Activated naive CD8-positive, alpha-beta T cell treated with anti-CD3 and anti-CD28 coated beads, Interleukin-2, amount 10 ng/mL, durations not matched to agents 7 days and 5 days (primary cell): ENCODE data around the gene SPARCL1. TPM values are rescaled to one million over a fixed set of nuclear protein-coding genes. Genes with fewer than 3 reads are reported as not detected.
"Not testable (repeated sequence)": the region's sequence is repeated elsewhere in the genome, so short reads cannot be mapped to it uniquely, and the experiment has no call there.

ENCODE experiments used
- ATAC-seq: fragments of 150-1000 bp; cut with Tn5 transposase; one replicate; pipeline ENCODE4 v1.10.0; 2021; ENCODE audit warnings: low read depth, moderate library complexity
- POLR2A ChIA-PET: fragments of 350-600 bp; sonication (Branson Sonifier 250); formaldehyde crosslinking; loops from one replicate; lab custom pipeline; 2021; ENCODE audit warnings: antibody characterized with exemption; lab: Charles Lee
- DNase-seq: peaks from one replicate; pipeline ENCODE4 v3.0.0; 2021
- H3K27ac Mint-ChIP-seq: one replicate; pipeline ENCODE4 v1.8.0; 2022; ENCODE audit warnings: mild to moderate bottlenecking, mixed read lengths
- H3K27me3 Mint-ChIP-seq: one replicate; pipeline ENCODE4 v1.8.0; 2022; ENCODE audit warnings: mild to moderate bottlenecking, moderate library complexity, mixed read lengths
- H3K36me3 Mint-ChIP-seq: one replicate; pipeline ENCODE4 v1.8.0; 2021; ENCODE audit warnings: mild to moderate bottlenecking, mixed read lengths
- H3K4me1 Mint-ChIP-seq: one replicate; pipeline ENCODE4 v1.8.0; 2021; ENCODE audit warnings: mixed read lengths
- H3K4me3 Mint-ChIP-seq: one replicate; pipeline ENCODE4 v1.8.0; 2022; ENCODE audit warnings: mild to moderate bottlenecking, moderate library complexity, mixed read lengths
- H3K9me3 Mint-ChIP-seq: one replicate; pipeline ENCODE4 v1.8.0; 2021; ENCODE audit warnings: mixed read lengths
- total RNA-seq, 2 experiments: library from RNA; stranded (reverse); gene quantifications; one replicate each; pipeline ENCODE4 v1.2.3, GENCODE V29; 2021

SPARCL1 gene
- total RNA-seq, 2 experiments from 2014 or later = not detected

GRCh38 chr4:87442889-87443288, 86.3 kb downstream of the SPARCL1 start:
- no peak for DNase-seq
- ATAC-seq = no peak
- peaks cover 1% of the 10 kb centered on the region for H3K4me1 Mint-ChIP-seq
- H3K4me3 Mint-ChIP-seq = no peak overlapping the region
- no peaks in the 10 kb centered on the region for H3K27me3 Mint-ChIP-seq
- POLR2A ChIA-PET = no interaction called here
- H3K27ac Mint-ChIP-seq = no peak overlapping the region
- H3K36me3 Mint-ChIP-seq = peaks cover 27% of the 10 kb centered on the region
- no peaks in the 10 kb centered on the region for H3K9me3 Mint-ChIP-seq

DNA sequence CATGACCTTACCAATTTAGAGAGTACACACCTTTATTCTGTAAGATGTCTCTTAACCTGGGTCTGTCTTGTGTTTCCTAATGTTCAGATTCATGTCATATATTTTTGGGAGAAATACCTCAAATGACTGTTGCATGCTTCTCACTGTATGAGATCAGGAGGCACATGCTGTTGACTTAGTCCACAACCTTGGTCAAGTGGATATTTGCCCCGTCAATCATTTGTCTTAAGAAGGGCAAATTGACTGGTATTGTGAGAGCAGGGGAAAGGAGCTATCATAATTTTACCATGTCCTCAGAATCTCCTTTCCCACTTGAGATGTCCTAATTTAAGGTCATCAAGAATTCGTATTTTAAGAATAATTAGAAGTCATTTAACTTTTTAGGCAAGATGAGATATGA, 95.8 kb downstream of the SPARCL1 start:
- POLR2A ChIA-PET = interaction anchor here (0.6 kb wide), 1 partner anchor 19 kb away, joined by 4 read pairs; no protein-coding TSS in a partner anchor
- H3K4me3 Mint-ChIP-seq = no peak overlapping the region
- H3K27me3 Mint-ChIP-seq = no peaks in the 10 kb centered on the region
- no peak for ATAC-seq
- peaks cover 12% of the 10 kb centered on the region for H3K36me3 Mint-ChIP-seq
- no peaks in the 10 kb centered on the region for H3K9me3 Mint-ChIP-seq
- DNase-seq = no peak
- peaks cover 8% of the 10 kb centered on the region for H3K4me1 Mint-ChIP-seq
- H3K27ac Mint-ChIP-seq = no peak overlapping the region

GRCh38 chr4:87430038-87430437, 99.1 kb downstream of the SPARCL1 start:
- H3K36me3 Mint-ChIP-seq = peaks cover 3% of the 10 kb centered on the region
- H3K9me3 Mint-ChIP-seq = no peaks in the 10 kb centered on the region
- H3K27me3 Mint-ChIP-seq = no peaks in the 10 kb centered on the region
- H3K4me3 Mint-ChIP-seq = no peak overlapping the region
- DNase-seq = no peak
- H3K4me1 Mint-ChIP-seq = peaks cover 8% of the 10 kb centered on the region
- ATAC-seq = no peak
- H3K27ac Mint-ChIP-seq = no peak overlapping the region
- POLR2A ChIA-PET = no interaction called here

DNA sequence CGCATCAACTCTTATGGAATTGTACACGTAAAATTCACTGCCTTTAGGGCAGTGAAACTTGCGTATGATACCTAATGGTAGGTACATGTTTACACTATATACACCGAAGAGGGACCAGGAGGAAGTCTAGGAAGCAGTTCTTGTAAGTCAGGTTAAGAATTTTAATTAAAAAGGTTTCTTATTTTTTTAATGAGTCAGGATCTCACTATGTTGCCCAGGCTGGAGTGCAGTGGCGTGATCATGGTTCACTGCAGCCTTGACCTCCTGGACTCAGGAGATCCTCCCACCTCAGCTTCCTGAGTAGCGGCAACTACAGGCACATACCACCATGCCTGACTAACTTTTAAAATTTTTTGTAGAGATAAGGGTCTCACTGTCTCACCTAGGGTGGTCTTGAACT, 100.2 kb downstream of the SPARCL1 start:
- H3K4me3 Mint-ChIP-seq = no peak overlapping the region
- DNase-seq (no peak), ATAC-seq (no peak)
- H3K36me3 Mint-ChIP-seq = peaks cover 3% of the 10 kb centered on the region
- peaks cover 12% of the 10 kb centered on the region for H3K4me1 Mint-ChIP-seq
- H3K27ac Mint-ChIP-seq = no peak overlapping the region
- no peaks in the 10 kb centered on the region for H3K27me3 Mint-ChIP-seq
- H3K9me3 Mint-ChIP-seq = no peaks in the 10 kb centered on the region
- POLR2A ChIA-PET = no interaction called here

DNA sequence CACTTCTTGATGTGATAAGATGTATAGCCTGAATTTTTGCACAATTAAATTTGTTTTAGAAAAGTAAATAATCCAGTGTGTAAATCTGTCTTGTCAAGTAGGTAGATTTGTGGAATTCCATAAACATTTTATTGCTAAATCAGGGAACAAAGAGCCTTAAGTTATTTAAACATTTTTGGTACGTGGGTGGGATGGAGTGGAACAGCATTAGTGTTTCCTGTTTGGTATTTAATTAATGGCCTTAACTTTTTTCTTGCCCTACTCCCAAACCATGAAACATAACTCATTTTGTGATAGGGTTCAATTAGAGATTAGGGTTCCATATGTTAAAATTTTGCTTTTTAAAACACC, 101.7 kb downstream of the SPARCL1 start:
- ATAC-seq (no peak), DNase-seq (no peak)
- peaks cover 19% of the 10 kb centered on the region for H3K4me1 Mint-ChIP-seq
- no peak overlapping the region for H3K4me3 Mint-ChIP-seq
- H3K9me3 Mint-ChIP-seq = no peaks in the 10 kb centered on the region
- no peak overlapping the region for H3K27ac Mint-ChIP-seq
- no peaks in the 10 kb centered on the region for H3K27me3 Mint-ChIP-seq
- H3K36me3 Mint-ChIP-seq = peaks cover 2% of the 10 kb centered on the region
- POLR2A ChIA-PET = no interaction called here

DNA sequence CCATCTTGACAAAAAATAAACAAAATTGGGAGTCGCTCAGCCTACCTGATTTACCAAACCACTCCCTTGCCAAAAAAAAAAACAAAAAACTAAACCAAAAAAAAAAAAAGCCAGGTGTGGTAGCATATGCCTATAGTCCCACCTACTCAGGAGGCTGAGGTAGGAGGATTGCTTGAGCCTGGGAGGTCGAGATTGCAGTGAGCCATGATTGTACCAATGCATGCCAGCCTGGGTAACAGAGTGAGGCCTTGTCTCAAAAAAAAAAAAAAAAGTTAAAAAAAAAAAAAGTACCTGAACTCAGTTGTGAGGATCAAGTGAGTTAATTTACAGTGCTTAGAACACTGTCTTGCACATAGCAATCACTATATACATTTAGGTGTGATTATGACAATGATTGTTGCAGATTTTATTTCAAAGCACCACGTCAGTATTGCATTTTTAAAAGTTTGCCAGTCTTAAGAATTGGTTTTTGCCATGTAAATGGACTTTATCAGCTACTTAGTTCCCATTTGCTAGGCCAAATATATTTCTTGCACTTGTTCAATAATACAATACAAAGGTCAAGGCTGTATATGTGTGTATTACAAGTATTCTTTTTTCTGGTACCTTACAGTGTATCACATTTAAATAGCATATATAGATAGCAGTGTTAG, 102.2 kb downstream of the SPARCL1 start:
- H3K27me3 Mint-ChIP-seq = no peaks in the 10 kb centered on the region
- DNase-seq (no peak), ATAC-seq (no peak)
- POLR2A ChIA-PET = no interaction called here
- H3K27ac Mint-ChIP-seq = no peak overlapping the region
- H3K36me3 Mint-ChIP-seq = no peaks in the 10 kb centered on the region
- H3K4me3 Mint-ChIP-seq = no peak overlapping the region
- H3K4me1 Mint-ChIP-seq = peaks cover 19% of the 10 kb centered on the region
- H3K9me3 Mint-ChIP-seq = no peaks in the 10 kb centered on the region

DNA sequence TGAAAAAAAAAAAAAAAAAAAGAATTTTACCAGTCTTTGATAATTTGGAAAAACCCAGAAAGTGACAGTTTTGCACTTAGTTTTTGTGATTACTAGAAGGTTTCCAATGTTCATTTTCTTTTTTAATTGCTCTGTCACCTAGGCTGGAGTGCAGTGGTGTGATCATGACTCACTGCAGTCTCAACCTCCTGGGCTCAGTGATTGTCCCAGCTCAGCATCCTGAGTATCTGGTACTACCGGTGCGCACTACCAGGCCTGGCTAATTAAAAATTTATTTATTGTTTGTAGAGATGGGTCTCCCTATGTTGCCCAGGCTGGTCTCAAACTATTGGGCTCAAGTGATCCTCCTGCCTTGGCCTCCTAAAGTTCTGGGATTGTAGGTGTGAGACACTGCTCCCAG, 103.5 kb downstream of the SPARCL1 start:
- POLR2A ChIA-PET = no interaction called here
- DNase-seq = no peak

GRCh38 chr4:87424099-87424543, 105.1 kb downstream of the SPARCL1 start:
- not testable (repeated sequence) for H3K36me3 Mint-ChIP-seq, ATAC-seq, H3K27me3 Mint-ChIP-seq, H3K9me3 Mint-ChIP-seq, DNase-seq, H3K27ac Mint-ChIP-seq
- peaks cover 14% of the 10 kb centered on the region for H3K4me1 Mint-ChIP-seq
- H3K4me3 Mint-ChIP-seq = peak overlapping the region; percentile 80
- POLR2A ChIA-PET = interaction anchor here (0.6 to 1.0 kb wide), 5 partner anchors 14 to 135 kb away, joined by 3 to 7 read pairs (median 3); partner anchors contain the start of gene HSD17B11

More for the DNA sequence above, 103.5 kb downstream of the SPARCL1 start:
- Mint-ChIP-seq H3K27ac (no peak overlapping the region), H3K4me3 (no peak overlapping the region), H3K27me3 (no peaks in the 10 kb centered on the region), H3K4me1 (peaks cover 20% of the 10 kb centered on the region), H3K36me3 (no peaks in the 10 kb centered on the region), H3K9me3 (no peaks in the 10 kb centered on the region)
- ATAC-seq = no peak

Other genes with a start within 250 kb of the SPARCL1 start
- gene HSD17B13, start 206.5 kb downstream of the SPARCL1 start, total RNA-seq = under 1 TPM; 0.44 to 0.48 TPM
- 10 to 100 TPM; 42.8 to 48.0 TPM for gene HSD17B11, start 138.2 kb downstream of the SPARCL1 start, total RNA-seq
- gene NUDT9, start 106.8 kb downstream of the SPARCL1 start, total RNA-seq = 10 to 100 TPM; 10.5 to 13.4 TPM
- not detected for gene DSPP, start 79.2 kb upstream of the SPARCL1 start, total RNA-seq
- not detected for gene DMP1, start 120.9 kb upstream of the SPARCL1 start, total RNA-seq